HuH-7.5 (cell line): ENCODE results near the gene VSIG2.

Experiments
- DNase-seq: peaks from one replicate; pipeline ENCODE4 v3.0.0; 2011; ENCODE audit warnings: low spot score

VSIG2 gene

GRCh38 chr11:124724979-124725718 lies 26.9 kb downstream of the VSIG2 start:
- DNase-seq, result peak; percentile 46

GRCh38 chr11:124722176-124722575 lies 29.9 kb downstream of the VSIG2 start:
- no peak for DNase-seq

- no peak for DNase-seq
These were observed 32.5 kb downstream of the VSIG2 start for GRCh38 chr11:124719534-124719933.

- DNase-seq, result no peak
These were observed 33.3 kb downstream of the VSIG2 start for GRCh38 chr11:124718801-124719200.

- DNase-seq, result no peak
These were observed 34.0 kb downstream of the VSIG2 start for GRCh38 chr11:124717786-124718651.

DNA sequence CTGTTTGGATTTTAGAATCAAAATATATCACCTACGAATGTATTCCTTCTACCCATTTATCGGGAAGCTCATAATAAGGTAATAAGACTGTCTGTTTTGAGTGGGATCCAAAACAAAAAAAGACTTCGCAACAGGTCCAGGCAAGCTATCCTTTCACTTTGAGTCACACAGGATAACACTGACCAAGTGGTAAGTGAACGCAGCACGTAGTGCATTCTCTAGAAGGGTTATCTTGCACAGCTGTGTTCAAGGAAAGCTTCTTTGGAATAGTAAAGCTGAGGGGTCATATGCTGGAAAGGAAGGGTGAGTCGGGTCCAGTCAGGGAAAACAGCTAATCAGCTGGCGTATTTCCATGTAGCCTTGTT lies 34.7 kb downstream of the VSIG2 start:
- no peak for DNase-seq

DNA sequence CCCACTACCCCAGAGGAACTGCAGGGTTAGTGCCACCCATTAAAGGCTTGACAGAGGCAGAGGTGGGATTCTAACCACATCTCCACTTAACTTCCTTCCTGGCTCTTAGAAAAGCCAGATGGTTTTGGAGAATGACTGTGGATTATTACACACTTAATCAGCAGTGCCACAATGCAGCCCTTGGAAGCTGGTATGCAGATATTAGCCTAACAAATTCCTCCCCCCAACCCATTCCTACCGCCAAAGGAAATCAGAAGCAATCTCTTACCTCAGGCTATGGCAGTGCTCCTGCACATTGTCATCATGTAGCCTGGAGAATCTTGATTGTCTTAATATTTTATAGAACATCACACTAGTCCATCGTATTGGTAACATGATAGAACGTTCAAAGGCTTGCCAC lies 35.5 kb downstream of the VSIG2 start:
- DNase-seq, result no peak

DNA sequence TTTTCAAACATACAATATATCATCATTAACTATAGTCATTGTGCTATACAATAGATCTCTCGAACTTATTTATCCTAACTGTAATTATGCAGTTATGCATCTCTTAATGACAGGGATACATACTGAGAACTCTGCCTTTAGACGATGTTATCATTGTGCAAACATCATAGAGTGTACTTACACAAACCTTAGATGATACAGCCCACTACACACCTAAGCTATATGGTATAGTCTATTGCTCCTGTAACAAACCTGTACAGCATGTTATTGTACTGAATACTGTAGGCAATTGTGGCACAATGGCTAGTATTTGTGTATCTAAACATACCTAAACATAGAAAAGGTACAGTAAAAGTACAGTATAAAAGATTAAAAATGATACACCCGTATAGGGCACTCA lies 39.7 kb downstream of the VSIG2 start:
- DNase-seq, result no peak

GRCh38 chr11:124707829-124708228 lies 44.2 kb downstream of the VSIG2 start:
- no peak for DNase-seq

- DNase-seq, result no peak
These were observed 52.0 kb downstream of the VSIG2 start for GRCh38 chr11:124700028-124700427.

DNA sequence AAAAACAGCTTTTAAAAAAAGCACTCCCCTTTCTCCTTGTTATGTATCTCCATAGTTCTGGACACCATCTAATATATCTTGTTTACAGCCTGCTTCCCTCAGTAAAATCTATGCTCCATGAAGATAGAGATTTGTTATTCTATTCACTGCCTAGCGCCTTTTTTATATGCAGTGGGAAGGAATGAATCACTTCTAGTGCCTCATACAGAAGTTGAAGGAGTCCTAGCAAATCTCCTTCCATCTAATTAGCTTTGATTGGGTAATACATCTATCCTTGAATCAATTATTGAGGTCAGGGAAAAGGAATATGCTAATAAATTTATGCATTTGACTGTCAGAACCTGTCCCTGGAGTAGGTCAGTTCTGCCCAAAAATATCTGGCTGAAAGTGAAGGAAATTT lies 52.5 kb downstream of the VSIG2 start:
- DNase-seq, result no peak
